ENCODE data around the gene ALG9. TPM values are rescaled to one million over a fixed set of nuclear protein-coding genes. Genes with fewer than 3 reads are reported as not detected.

The ALG9 gene
- total RNA-seq, 1 donor from 2014 or later: 36.9 TPM

GRCh38 chr11:111795334-111795985, 75.9 kb downstream of the ALG9 start:
- no peak overlapping the region for H3K27ac Mint-ChIP-seq
- no peaks in the 10 kb centered on the region for H3K4me1 Mint-ChIP-seq
- Histone ChIP-seq H2AFZ (replicated peaks) (no peak overlapping the region), H3K4me2 (no peak overlapping the region), H3K27me3 (no peaks in the 10 kb centered on the region), H3K4me1 (no peaks in the 10 kb centered on the region), H3K36me3 (no peaks in the 10 kb centered on the region), H3F3A (ENCODE audit: low read depth) (no peaks in the 10 kb centered on the region), H3K9ac (no peak overlapping the region), H3K79me2 (ENCODE audit: low read depth) (no peaks in the 10 kb centered on the region), H3K27ac (no peak overlapping the region), H3K4me3 (no peak overlapping the region), H3K9me3 (ENCODE audit: low read depth) (no peaks in the 10 kb centered on the region), H4K20me1 (ENCODE audit: low read depth) (no peaks in the 10 kb centered on the region)
- H3K4me3 Mint-ChIP-seq: no peak overlapping the region
- peaks cover 17% of the 10 kb centered on the region for H3K36me3 Mint-ChIP-seq
- no peaks in the 10 kb centered on the region for H3K9me3 Mint-ChIP-seq
- DNase-seq (ENCODE audit: low spot score): no peak
- peaks cover 2% of the 10 kb centered on the region for H3K27me3 Mint-ChIP-seq (ENCODE audit: insufficient read depth, low read depth)
- TF ChIP-seq CTCF (IDR thresholded peaks at IDR 0.05) (no peak), EZH2 (IDR thresholded peaks at IDR 0.05) (no peak), EZH2phosphoT487 (IDR thresholded peaks at IDR 0.05) (no peak)

GRCh38 chr11:111793863-111794262, 77.5 kb downstream of the ALG9 start:
- no peaks in the 10 kb centered on the region for H3K4me1 Mint-ChIP-seq
- Histone ChIP-seq H3K4me2 (no peak overlapping the region), H3K36me3 (no peaks in the 10 kb centered on the region), H3K27me3 (no peaks in the 10 kb centered on the region), H3K4me1 (no peaks in the 10 kb centered on the region), H3K4me3 (no peak overlapping the region), H3K27ac (no peak overlapping the region), H2AFZ (replicated peaks) (no peak overlapping the region), H3K9ac (no peak overlapping the region), H4K20me1 (ENCODE audit: low read depth) (no peaks in the 10 kb centered on the region), H3K79me2 (ENCODE audit: low read depth) (no peaks in the 10 kb centered on the region), H3K9me3 (ENCODE audit: low read depth) (no peaks in the 10 kb centered on the region), H3F3A (ENCODE audit: low read depth) (no peaks in the 10 kb centered on the region)
- peaks cover 12% of the 10 kb centered on the region for H3K36me3 Mint-ChIP-seq
- TF ChIP-seq EZH2 (IDR thresholded peaks at IDR 0.05): no peak
- no peak for TF ChIP-seq CTCF (IDR thresholded peaks at IDR 0.05)
- no peak for TF ChIP-seq EZH2phosphoT487 (IDR thresholded peaks at IDR 0.05)
- no peak overlapping the region for H3K4me3 Mint-ChIP-seq
- no peak for DNase-seq (ENCODE audit: low spot score)
- H3K27me3 Mint-ChIP-seq (ENCODE audit: insufficient read depth, low read depth): peaks cover 2% of the 10 kb centered on the region
- H3K9me3 Mint-ChIP-seq: no peaks in the 10 kb centered on the region
- no peak overlapping the region for H3K27ac Mint-ChIP-seq

GRCh38 chr11:111792955-111793500, 78.4 kb downstream of the ALG9 start:
- peaks cover 1% of the 10 kb centered on the region for H3K27me3 Mint-ChIP-seq (ENCODE audit: insufficient read depth, low read depth)
- H2AFZ ChIP-seq (replicated peaks): no peak overlapping the region
- H3K9me3 Mint-ChIP-seq: no peaks in the 10 kb centered on the region
- H3K9ac ChIP-seq: no peak overlapping the region
- no peak overlapping the region for H3K27ac ChIP-seq
- no peak overlapping the region for H3K4me3 Mint-ChIP-seq
- peaks cover 11% of the 10 kb centered on the region for H3K36me3 Mint-ChIP-seq
- no peak for DNase-seq (ENCODE audit: low spot score)
- no peaks in the 10 kb centered on the region for H3K79me2 ChIP-seq (ENCODE audit: low read depth)
- TF ChIP-seq EZH2 (IDR thresholded peaks at IDR 0.05) (no peak), CTCF (IDR thresholded peaks at IDR 0.05) (no peak), EZH2phosphoT487 (IDR thresholded peaks at IDR 0.05) (no peak)
- H3K27me3 ChIP-seq: no peaks in the 10 kb centered on the region
- H3K27ac Mint-ChIP-seq: no peak overlapping the region
- H3K4me2 ChIP-seq: no peak overlapping the region
- H4K20me1 ChIP-seq (ENCODE audit: low read depth): no peaks in the 10 kb centered on the region
- no peaks in the 10 kb centered on the region for H3K9me3 ChIP-seq (ENCODE audit: low read depth)
- no peak overlapping the region for H3K4me3 ChIP-seq
- H3K36me3 ChIP-seq: no peaks in the 10 kb centered on the region
- no peaks in the 10 kb centered on the region for H3F3A ChIP-seq (ENCODE audit: low read depth)
- no peaks in the 10 kb centered on the region for H3K4me1 Mint-ChIP-seq
- no peaks in the 10 kb centered on the region for H3K4me1 ChIP-seq

Data from neural progenitor cell (in vitro differentiated cells).